ENCODE results near the gene RLIM. TPM values are rescaled to one million over a fixed set of nuclear protein-coding genes. Genes with fewer than 3 reads are reported as not detected.
A peak's percentile ranks its signal among the peaks of the same experiment; 100 is the strongest.

RLIM gene
- total and polyA plus RNA-seq, 2 of the 13 experiments (the other 11 are each of a cell fraction or from before 2014, with no cell fraction given) = 7.7 to 24.5 TPM

DNA sequence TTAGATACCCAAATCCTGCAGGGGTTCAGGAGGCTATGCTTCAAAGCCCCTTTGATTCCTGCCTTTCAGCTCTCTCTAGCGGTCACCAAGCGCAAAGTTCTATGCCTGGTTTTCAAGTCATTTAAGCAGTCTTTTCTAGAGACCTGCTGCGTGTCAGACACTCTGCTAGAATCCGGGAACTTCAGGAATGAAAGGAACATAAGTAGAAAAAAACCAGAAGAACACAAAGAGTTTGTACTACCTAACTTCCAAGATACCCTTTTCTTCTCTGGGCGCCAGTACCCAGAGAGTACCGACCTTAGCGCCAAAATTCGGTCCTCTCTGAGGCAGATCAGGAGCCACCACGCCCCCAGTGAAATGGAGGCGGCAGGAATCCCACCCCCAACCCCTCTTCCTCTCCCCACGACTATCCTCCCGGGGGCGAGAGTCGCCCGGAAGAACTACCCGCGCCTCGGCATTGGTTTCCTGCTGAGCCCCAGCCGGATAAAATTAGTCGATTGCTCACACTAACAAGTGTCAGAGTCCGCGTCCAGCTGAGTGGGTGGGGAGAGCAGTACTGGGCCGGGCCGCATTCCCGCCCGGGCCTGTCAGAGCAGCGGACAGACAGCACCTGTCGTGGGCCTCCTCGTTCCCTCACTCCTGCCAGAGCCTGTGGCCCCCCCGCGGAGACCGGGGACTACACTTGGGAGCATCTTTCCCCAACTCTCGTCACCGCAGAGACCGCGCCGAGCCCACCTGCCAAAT lies 78.8 kb downstream of the RLIM start (continued):
- TF ChIP-seq GFI1 (CRISPR knock-in tag; IDR thresholded peaks at IDR 0.05; ENCODE audit: borderline replicate concordance) (no peak), HMG20A (CRISPR knock-in tag; IDR thresholded peaks at IDR 0.05; ENCODE audit: borderline replicate concordance) (no peak), ZFP36L1 (CRISPR knock-in tag; IDR thresholded peaks at IDR 0.05) (no peak), ZNF660 (CRISPR knock-in tag; IDR thresholded peaks at IDR 0.05; ENCODE audit: borderline replicate concordance, low read depth) (no peak), KDM1A (CRISPR knock-in tag; IDR thresholded peaks at IDR 0.05) (no peak), YEATS2 (CRISPR knock-in tag; IDR thresholded peaks at IDR 0.05; ENCODE audit: borderline replicate concordance) (no peak), GLI4 (CRISPR knock-in tag; IDR thresholded peaks at IDR 0.05; ENCODE audit: borderline replicate concordance) (no peak), TCF7 (IDR thresholded peaks at IDR 0.05; ENCODE audit: low read depth) (no peak), GABPA (IDR thresholded peaks at IDR 0.05; ENCODE audit: low read depth, low read length) (peak; percentile 20; the same call in 1 of the 2 replicates), GABPA (CRISPR knock-in tag; IDR thresholded peaks at IDR 0.05; ENCODE audit: low read depth) (peak; percentile 68), EZH2 (conservative IDR thresholded peaks at IDR 0.05; ENCODE audit: low read depth, low read length) (no peak)
- TF ChIP-seq, protein P1, sequence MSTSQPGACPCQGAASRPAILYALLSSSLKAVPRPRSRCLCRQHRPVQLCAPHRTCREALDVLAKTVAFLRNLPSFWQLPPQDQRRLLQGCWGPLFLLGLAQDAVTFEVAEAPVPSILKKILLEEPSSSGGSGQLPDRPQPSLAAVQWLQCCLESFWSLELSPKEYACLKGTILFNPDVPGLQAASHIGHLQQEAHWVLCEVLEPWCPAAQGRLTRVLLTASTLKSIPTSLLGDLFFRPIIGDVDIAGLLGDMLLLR (CRISPR knock-in tag; IDR thresholded peaks at IDR 0.05) = no peak
- TF ChIP-seq, protein P2, sequence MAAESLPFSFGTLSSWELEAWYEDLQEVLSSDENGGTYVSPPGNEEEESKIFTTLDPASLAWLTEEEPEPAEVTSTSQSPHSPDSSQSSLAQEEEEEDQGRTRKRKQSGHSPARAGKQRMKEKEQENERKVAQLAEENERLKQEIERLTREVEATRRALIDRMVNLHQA (CRISPR knock-in tag; IDR thresholded peaks at IDR 0.05) = no peak
- TF ChIP-seq, protein P3, sequence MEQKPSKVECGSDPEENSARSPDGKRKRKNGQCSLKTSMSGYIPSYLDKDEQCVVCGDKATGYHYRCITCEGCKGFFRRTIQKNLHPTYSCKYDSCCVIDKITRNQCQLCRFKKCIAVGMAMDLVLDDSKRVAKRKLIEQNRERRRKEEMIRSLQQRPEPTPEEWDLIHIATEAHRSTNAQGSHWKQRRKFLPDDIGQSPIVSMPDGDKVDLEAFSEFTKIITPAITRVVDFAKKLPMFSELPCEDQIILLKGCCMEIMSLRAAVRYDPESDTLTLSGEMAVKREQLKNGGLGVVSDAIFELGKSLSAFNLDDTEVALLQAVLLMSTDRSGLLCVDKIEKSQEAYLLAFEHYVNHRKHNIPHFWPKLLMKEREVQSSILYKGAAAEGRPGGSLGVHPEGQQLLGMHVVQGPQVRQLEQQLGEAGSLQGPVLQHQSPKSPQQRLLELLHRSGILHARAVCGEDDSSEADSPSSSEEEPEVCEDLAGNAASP (CRISPR knock-in tag; IDR thresholded peaks at IDR 0.05; ENCODE audit: borderline replicate concordance) = no peak
- TF ChIP-seq, protein P4, sequence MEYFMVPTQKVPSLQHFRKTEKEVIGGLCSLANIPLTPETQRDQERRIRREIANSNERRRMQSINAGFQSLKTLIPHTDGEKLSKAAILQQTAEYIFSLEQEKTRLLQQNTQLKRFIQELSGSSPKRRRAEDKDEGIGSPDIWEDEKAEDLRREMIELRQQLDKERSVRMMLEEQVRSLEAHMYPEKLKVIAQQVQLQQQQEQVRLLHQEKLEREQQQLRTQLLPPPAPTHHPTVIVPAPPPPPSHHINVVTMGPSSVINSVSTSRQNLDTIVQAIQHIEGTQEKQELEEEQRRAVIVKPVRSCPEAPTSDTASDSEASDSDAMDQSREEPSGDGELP (IDR thresholded peaks at IDR 0.05; ENCODE audit: borderline replicate concordance, low read depth) = peak; percentile 55; the same call in 1 of the 2 replicates
- TF ChIP-seq, protein P5, sequence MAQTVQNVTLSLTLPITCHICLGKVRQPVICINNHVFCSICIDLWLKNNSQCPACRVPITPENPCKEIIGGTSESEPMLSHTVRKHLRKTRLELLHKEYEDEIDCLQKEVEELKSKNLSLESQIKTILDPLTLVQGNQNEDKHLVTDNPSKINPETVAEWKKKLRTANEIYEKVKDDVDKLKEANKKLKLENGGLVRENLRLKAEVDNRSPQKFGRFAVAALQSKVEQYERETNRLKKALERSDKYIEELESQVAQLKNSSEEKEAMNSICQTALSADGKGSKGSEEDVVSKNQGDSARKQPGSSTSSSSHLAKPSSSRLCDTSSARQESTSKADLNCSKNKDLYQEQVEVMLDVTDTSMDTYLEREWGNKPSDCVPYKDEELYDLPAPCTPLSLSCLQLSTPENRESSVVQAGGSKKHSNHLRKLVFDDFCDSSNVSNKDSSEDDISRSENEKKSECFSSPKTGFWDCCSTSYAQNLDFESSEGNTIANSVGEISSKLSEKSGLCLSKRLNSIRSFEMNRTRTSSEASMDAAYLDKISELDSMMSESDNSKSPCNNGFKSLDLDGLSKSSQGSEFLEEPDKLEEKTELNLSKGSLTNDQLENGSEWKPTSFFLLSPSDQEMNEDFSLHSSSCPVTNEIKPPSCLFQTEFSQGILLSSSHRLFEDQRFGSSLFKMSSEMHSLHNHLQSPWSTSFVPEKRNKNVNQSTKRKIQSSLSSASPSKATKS (CRISPR knock-in tag; IDR thresholded peaks at IDR 0.05) = no peak

Data from HepG2 (cell line).